Activated CD4-positive, alpha-beta T cell treated with anti-CD3 and anti-CD28 coated beads, Interleukin-2, amount 10 ng/mL, durations not matched to agents 7 days and 5 days (primary cell): Measurements from ENCODE around the gene MRM2. TPM values are rescaled to one million over a fixed set of nuclear protein-coding genes. Genes with fewer than 3 reads are reported as not detected.
A peak's percentile ranks its signal among the peaks of the same experiment; 100 is the strongest.

ENCODE experiments used
- CTCF ChIA-PET: fragments of 350-600 bp; sonication (Branson Sonifier 250); formaldehyde crosslinking; loops from one replicate; lab custom pipeline; 2021; ENCODE audit warnings: antibody characterized with exemption; lab: Charles Lee
- POLR2A ChIA-PET: fragments of 350-600 bp; sonication (Branson Sonifier 250); formaldehyde crosslinking; loops from one replicate; lab custom pipeline; 2021; ENCODE audit warnings: antibody characterized with exemption; lab: Charles Lee
- DNase-seq: peaks from one replicate; pipeline ENCODE4 v3.0.0-alpha.2; 2020
- H3K27ac Mint-ChIP-seq: one replicate; pipeline ENCODE4 v1.8.0; 2021; ENCODE audit warnings: mild to moderate bottlenecking, moderate library complexity, mixed read lengths
- H3K27me3 Mint-ChIP-seq: one replicate; pipeline ENCODE4 v1.8.0; 2021; ENCODE audit warnings: mixed read lengths
- H3K36me3 Mint-ChIP-seq: one replicate; pipeline ENCODE4 v1.8.0; 2021; ENCODE audit warnings: low read depth, mixed read lengths
- H3K4me1 Mint-ChIP-seq: one replicate; pipeline ENCODE4 v1.8.0; 2021; ENCODE audit warnings: mixed read lengths
- H3K4me3 Mint-ChIP-seq: one replicate; pipeline ENCODE4 v1.8.0; 2021; ENCODE audit warnings: mild to moderate bottlenecking, moderate library complexity, mixed read lengths
- H3K9me3 Mint-ChIP-seq: one replicate; pipeline ENCODE4 v1.8.0; 2021; ENCODE audit warnings: mixed read lengths
- total RNA-seq, 2 experiments: library from RNA; stranded (reverse); gene quantifications; one replicate each; pipeline ENCODE4 v1.2.3, GENCODE V29; 2021

MRM2 gene
- total RNA-seq, 2 experiments from 2014 or later: 28.6 to 28.8 TPM

DNA sequence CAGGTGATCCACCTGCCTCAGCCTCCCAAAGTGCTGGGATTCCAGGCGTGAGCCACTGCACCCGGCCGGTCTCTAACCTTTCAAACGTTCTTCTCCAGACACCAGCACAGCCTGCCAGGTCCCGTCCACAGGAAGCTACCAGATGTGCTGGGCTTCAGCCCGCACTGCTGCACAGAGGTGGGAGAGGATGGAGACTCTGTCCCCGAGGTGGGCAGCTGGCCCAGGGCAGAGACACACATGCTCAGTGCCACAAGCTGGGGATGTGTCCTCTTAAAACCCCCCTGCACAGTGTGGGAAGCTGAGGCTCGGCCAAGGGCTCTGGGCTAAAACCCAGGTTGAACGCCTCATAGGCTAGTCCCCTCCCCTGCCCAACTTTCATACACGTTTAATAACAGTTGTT, 9.4 kb upstream of the MRM2 start:
- Mint-ChIP-seq H3K27ac (no peak overlapping the region), H3K9me3 (no peaks in the 10 kb centered on the region), H3K4me1 (peaks cover 28% of the 10 kb centered on the region), H3K36me3 (peaks cover 15% of the 10 kb centered on the region), H3K4me3 (no peak overlapping the region), H3K27me3 (no peaks in the 10 kb centered on the region)
- ChIA-PET CTCF (interaction anchor here (1.5 kb wide), 2 partner anchors 10 to 11 kb away, joined by 4 to 5 read pairs; no protein-coding TSS in a partner anchor), POLR2A (interaction anchor here (0.6 kb wide), 1 partner anchor 126 kb away, joined by 3 read pairs; no protein-coding TSS in a partner anchor)
- DNase-seq: no peak

DNA sequence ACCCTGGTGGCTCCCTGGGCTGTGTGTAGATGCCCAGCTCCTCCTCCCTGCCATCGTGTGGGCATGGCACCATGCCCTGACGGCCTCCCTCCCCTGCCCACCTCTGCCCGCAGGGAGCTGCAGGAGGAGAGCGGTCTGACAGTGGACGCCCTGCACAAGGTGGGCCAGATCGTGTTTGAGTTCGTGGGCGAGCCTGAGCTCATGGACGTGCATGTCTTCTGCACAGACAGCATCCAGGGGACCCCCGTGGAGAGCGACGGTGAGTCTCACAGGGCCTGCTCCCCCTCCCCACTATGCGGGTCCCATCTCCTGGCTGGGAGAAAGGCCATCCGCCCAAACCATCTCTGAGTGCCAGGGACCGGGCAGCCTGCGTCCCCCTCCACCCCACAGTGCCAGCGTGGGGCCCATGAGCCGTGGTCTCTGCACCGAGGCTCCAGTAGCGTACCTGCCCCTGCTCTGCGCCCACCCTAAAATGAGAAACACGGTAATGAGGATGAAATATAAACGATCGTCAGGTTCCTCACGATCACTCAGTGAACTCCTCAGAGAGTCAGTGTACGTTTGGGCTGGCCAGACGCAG, 7.8 kb upstream of the MRM2 start:
- H3K27ac Mint-ChIP-seq: peak overlapping the region; percentile 82

DNA sequence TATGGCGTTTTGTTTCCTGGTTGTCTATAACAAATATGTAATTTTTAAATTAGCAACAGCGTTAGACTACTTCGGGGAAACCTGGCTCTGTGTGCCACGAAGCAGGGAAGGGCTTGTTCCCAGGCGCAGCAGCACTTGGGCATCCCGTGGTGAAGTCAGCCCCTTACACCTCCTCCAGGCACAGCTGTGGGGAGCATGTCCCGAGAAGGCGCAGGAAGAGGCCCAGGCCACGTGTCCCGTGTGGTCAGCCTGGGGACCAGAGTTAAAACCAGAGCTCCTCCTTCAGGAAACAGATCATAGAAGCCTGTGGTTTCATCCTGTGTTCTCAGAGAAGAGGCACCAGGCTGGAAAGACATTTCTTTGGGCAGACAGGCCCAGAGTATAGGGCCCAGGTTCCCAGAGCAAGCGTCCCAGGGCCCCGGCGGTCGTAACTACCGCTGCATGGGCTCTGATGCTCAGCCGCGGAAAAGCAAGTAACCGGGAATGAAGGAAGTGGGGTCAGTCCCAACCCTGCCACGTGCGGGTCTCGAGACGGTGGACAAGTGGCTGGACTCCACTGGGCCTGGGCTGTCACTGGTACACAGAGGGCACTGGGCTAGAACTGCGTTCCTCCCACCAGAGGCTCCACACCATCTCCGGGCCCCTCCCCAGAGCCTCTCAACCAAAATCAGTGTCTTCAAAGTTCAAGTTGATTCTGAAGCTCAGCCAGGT, 7.1 kb upstream of the MRM2 start:
- Mint-ChIP-seq H3K4me3 (peak overlapping the region; percentile 34), H3K27ac (peak overlapping the region; percentile 82), H3K9me3 (no peaks in the 10 kb centered on the region), H3K4me1 (peaks cover 37% of the 10 kb centered on the region), H3K27me3 (no peaks in the 10 kb centered on the region), H3K36me3 (peaks cover 21% of the 10 kb centered on the region)
- ChIA-PET POLR2A (no interaction called here), CTCF (interaction anchor here (0.8 to 1.1 kb wide), 2 partner anchors 13 to 511 kb away, joined by 3 read pairs; no protein-coding TSS in a partner anchor)
- no peak for DNase-seq

More for the DNA sequence above, 7.8 kb upstream of the MRM2 start:
- no peak for DNase-seq
- H3K9me3 Mint-ChIP-seq: no peaks in the 10 kb centered on the region
- no peaks in the 10 kb centered on the region for H3K27me3 Mint-ChIP-seq
- H3K4me3 Mint-ChIP-seq: no peak overlapping the region
- CTCF ChIA-PET: no interaction called here
- peaks cover 21% of the 10 kb centered on the region for H3K36me3 Mint-ChIP-seq
- H3K4me1 Mint-ChIP-seq: peaks cover 34% of the 10 kb centered on the region
- POLR2A ChIA-PET: no interaction called here

DNA sequence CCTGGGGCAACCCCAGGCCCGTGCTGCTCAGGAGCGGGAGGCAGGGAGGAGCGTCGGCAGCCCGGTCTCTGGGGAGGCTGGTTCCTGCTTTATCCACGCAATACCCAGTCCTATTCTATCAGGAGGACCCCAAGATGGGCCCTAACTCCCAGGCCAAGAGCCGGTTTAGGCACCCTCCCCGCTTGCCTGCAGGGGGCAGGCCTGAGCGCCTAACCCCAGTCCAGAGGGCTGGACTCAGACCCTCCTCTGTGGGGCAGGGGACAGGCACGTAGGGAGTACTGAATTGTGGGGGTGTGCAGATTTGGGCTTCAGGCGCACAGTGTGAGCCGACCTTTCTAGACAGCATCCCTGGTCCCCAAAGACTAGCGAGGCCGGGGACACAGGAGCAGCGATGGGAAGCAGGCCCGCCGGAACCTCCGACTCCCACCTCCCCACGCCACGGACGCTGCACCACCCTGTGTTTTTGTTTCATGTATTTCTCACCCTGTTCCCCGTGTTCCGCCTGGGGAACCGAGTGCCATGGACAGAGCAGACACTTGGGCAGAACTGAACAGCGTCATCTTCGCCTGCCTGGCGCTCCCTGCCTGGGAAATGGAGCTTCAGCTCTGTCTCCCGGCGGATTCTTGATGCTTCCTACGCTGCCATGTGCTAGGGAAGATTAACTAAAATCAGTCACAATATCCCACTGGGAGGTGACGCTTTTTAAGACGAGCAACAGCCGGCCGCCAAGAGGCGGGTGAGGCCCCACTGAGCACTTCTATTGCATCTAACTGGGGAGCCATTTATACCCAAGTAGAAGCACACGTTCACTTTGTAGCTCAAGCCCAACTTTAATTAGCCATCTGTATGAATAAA, 5.4 kb upstream of the MRM2 start:
- ChIA-PET CTCF (interaction anchor here (0.7 to 1.4 kb wide), 2 partner anchors 15 to 111 kb away, joined by 3 read pairs; partner anchors contain the start of gene MAD1L1), POLR2A (no interaction called here)
- DNase-seq: no peak
- peaks cover 21% of the 10 kb centered on the region for H3K36me3 Mint-ChIP-seq
- H3K9me3 Mint-ChIP-seq: no peaks in the 10 kb centered on the region
- H3K27me3 Mint-ChIP-seq: no peaks in the 10 kb centered on the region
- no peak overlapping the region for H3K27ac Mint-ChIP-seq
- H3K4me1 Mint-ChIP-seq: peaks cover 41% of the 10 kb centered on the region
- H3K4me3 Mint-ChIP-seq: no peak overlapping the region

DNA sequence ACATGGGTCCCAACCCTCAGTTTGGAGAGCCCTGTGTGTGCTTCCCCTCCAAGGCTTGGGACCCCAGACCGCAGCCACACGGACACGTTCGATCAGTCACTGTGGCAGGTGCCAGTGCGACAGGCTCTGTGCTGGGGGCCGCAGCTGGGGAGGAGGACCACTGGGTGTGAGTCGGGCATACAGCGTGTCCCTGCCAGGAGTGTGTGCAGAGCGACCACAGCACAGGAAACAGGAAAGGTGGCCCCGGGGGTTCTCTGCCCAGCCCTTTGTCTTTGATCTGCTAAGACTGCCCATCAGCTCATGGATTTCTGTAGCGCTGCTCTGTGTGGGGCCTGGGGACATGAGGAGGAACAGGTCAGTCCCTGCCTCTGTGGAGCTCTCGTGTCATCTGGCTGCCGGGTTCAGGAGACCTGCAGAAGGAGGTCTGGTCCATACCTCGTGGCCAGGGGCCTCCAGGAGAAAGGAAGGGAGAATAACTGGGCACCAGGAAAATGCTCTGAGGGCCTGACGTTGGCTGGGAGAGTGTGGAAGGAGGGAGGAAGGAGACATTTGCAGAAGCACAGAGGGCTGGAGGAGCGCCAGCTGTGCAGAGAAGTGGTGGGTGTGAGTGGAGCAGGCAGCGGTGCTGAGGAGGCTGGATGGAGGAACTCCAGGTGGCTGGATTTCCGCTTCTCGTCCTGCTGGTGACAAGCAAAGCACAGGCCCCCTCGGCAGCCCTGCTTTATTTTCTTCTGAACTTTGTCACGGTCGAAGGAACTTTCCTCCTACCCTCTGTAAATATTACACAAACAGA, 4.1 kb upstream of the MRM2 start:
- no peak for DNase-seq
- ChIA-PET POLR2A (no interaction called here), CTCF (no interaction called here)
- H3K27me3 Mint-ChIP-seq: no peaks in the 10 kb centered on the region
- peaks cover 21% of the 10 kb centered on the region for H3K36me3 Mint-ChIP-seq
- H3K9me3 Mint-ChIP-seq: no peaks in the 10 kb centered on the region
- H3K4me3 Mint-ChIP-seq: no peak overlapping the region
- peaks cover 42% of the 10 kb centered on the region for H3K4me1 Mint-ChIP-seq
- no peak overlapping the region for H3K27ac Mint-ChIP-seq

DNA sequence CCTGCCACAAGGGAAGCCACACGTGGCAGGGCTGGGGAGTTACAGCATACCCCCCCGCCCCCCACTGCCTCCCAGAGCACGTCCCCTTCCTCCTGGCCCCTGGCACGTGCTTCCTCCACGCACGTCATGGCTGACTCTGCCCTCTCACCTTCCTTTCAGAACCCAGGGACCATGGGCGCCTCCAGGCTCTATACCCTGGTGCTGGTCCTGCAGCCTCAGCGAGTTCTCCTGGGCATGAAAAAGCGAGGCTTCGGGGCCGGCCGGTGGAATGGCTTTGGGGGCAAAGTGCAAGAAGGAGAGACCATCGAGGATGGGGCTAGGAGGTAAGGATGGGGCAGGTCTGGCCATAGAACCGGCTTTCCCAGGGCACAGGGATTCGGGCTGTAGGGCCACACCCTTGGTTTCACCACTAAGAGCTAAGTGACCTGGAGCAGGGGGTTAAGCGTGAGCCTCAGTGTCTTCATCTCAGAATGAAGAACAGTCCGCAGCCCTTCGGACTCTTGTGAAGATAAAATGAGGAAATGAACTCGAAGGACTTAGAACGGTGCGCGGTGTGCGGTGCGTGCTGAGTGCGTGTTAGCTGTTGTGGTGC, 2.5 kb upstream of the MRM2 start:
- CTCF ChIA-PET: interaction anchor here (0.9 kb wide), 2 partner anchors 15 to 109 kb away, joined by 3 read pairs; no protein-coding TSS in a partner anchor
- peaks cover 12% of the 10 kb centered on the region for H3K36me3 Mint-ChIP-seq
- H3K9me3 Mint-ChIP-seq: no peaks in the 10 kb centered on the region
- H3K27ac Mint-ChIP-seq: no peak overlapping the region
- H3K4me1 Mint-ChIP-seq: peaks cover 45% of the 10 kb centered on the region
- H3K27me3 Mint-ChIP-seq: no peaks in the 10 kb centered on the region
- POLR2A ChIA-PET: no interaction called here
- H3K4me3 Mint-ChIP-seq: no peak overlapping the region
- no peak for DNase-seq

DNA sequence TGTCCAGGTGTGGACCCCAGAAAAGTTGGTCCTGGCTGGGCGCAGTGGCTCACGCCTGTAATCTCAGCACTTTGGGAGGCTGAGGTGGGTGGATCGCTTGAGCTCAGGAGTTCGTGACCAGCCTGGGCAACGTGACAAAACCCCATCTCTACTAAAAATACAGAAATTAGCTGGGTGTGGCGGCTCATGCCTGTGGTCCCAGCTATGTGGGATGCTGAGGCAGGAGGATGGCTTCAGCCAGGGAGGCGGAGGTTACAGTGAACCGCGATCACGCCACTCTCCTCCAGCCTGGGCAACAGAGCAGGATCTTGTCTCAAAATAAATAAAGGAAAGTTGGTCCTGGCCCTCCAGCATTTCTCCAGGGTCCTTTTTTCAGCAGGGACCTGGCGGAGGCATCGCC, 1.5 kb upstream of the MRM2 start:
- H3K27me3 Mint-ChIP-seq: no peaks in the 10 kb centered on the region
- CTCF ChIA-PET: no interaction called here
- POLR2A ChIA-PET: no interaction called here

DNA sequence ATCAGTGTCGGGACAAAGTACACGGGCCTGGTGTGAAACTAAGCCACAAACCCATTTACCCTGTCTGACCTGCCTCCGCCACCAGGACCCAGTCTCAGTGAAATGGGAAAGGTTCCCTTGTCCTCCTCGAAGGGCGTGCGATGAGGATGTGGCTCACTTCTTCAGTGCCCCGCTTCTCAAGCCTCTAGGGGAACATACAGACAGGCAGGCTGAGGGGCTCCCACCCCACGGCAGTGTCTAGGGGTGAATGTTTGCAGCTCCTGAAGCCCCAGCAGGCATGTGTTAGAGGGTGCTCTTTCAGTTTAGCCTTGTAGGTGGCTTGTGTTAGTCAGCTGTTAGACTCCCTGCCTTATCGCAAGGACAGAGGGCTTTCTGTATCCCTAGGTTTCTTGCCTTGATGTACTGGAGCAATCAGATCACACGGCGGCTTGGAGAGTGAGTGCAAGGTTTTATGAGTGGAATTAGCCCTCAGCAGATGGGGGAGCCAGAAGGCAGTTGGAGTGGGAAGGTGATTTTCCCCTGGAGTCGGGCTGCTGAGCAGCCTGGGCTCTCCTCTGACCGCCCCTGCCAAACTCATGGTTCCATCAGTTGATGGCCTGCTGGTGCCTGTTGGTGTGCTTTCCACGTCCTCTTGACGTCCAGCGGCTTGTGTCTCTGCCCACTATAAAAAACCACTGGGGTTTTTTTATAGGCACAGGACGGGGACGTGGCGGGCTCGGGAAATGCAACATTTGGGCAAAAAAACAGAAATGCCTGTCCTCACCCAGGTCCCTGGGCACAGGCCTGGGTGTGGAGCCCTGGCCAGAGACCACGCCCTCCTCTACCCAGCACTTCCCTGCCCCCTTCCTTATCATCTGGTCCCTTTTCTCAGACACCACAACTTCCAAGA, 780 bp upstream of the MRM2 start:
- peak; percentile 35 for DNase-seq
- H3K27ac Mint-ChIP-seq: peak overlapping the region; percentile 97

More for the DNA sequence above, 1.5 kb upstream of the MRM2 start:
- Mint-ChIP-seq H3K4me1 (peaks cover 35% of the 10 kb centered on the region), H3K36me3 (peaks cover 11% of the 10 kb centered on the region), H3K9me3 (no peaks in the 10 kb centered on the region), H3K27ac (peak overlapping the region; percentile 62), H3K4me3 (peak overlapping the region; percentile 96)
- DNase-seq: no peak

DNA sequence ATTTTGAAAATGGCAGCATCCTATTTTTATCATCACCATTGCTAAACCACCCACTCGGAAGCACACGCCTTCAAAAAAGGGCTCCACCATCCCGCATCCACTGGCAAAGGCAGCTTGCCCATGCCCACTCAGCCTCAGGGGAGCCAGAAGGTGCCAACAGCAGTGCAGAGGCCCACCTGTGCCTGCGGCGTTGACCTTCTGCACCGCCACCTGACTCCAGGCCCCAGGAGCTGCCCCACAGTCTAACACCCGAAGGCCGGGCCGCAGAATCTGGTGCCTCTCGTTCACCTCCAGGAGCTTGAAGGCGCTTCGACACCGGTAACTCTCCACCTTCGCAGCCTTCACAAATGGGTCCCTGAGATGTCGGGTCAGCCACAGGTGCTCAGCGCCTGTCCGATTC, 2.8 kb downstream of the MRM2 start:
- ChIA-PET CTCF (interaction anchor here (0.5 to 1.0 kb wide), 2 partner anchors 72 to 559 kb away, joined by 3 read pairs; no protein-coding TSS in a partner anchor), POLR2A (no interaction called here)
- no peak for DNase-seq
- Mint-ChIP-seq H3K27ac (no peak overlapping the region), H3K4me1 (peaks cover 29% of the 10 kb centered on the region), H3K9me3 (no peaks in the 10 kb centered on the region), H3K36me3 (peaks cover 33% of the 10 kb centered on the region), H3K27me3 (no peaks in the 10 kb centered on the region), H3K4me3 (no peak overlapping the region)

More for the DNA sequence above, 780 bp upstream of the MRM2 start:
- Mint-ChIP-seq H3K4me1 (peaks cover 36% of the 10 kb centered on the region), H3K9me3 (no peaks in the 10 kb centered on the region), H3K27me3 (no peaks in the 10 kb centered on the region), H3K4me3 (peak overlapping the region; percentile 96), H3K36me3 (peaks cover 18% of the 10 kb centered on the region)
- POLR2A ChIA-PET: no interaction called here
- CTCF ChIA-PET: interaction anchor here (2.6 kb wide), 1 partner anchor 11 kb away, joined by 13 read pairs; the partner anchor contains the start of gene MAD1L1

DNA sequence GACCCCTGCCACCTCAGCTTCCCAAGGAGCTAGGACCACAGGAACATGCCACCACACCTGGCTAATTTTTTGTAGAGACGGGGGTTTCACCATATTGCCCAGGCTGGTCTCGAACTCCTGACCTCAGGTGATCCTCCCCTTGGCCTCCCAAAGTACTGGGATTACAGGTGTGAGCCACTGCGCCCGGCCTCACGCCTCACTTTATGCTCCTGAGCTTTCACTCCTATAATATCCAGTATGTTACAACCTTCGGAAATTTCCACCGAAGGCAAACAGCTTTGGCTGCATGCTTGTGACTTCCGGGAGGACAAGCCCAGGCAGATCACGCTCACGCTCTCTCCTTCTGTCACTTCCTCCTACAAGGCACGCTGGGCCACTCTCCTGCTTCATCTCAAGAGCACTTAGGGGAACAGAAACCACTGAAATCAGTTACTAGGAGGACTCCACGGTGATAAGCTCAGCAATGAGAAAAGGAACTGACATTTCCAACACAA, 4.8 kb downstream of the MRM2 start:
- CTCF ChIA-PET: interaction anchor here (1.6 kb wide), 1 partner anchor 100 kb away, joined by 3 read pairs; no protein-coding TSS in a partner anchor
- POLR2A ChIA-PET: no interaction called here
- H3K27ac Mint-ChIP-seq: no peak overlapping the region
- H3K9me3 Mint-ChIP-seq: no peaks in the 10 kb centered on the region
- H3K4me3 Mint-ChIP-seq: no peak overlapping the region
- H3K36me3 Mint-ChIP-seq: peaks cover 36% of the 10 kb centered on the region
- H3K27me3 Mint-ChIP-seq: no peaks in the 10 kb centered on the region
- DNase-seq: no peak
- H3K4me1 Mint-ChIP-seq: peaks cover 30% of the 10 kb centered on the region

DNA sequence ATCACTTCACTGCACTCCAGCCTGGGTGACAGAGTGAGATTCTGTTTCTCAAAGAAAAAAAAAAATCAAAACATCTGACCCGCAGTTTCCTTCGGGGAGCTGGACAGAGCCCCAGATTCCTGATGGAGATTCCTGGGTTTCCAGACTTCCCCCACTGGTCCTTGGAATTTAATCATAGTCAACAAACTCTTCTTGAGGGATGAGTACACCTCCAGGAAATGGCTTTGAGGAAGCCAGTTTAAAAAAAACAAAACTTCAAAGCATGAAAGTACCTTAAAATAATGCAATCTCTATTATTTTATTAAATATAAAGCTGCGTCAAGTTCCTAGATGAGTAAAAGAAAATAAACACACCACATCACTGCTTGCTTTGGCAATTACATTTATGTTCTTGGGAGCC, 8.1 kb downstream of the MRM2 start:
- no peak for DNase-seq
- Mint-ChIP-seq H3K36me3 (peaks cover 40% of the 10 kb centered on the region), H3K4me1 (peaks cover 35% of the 10 kb centered on the region), H3K27me3 (no peaks in the 10 kb centered on the region), H3K4me3 (peak overlapping the region; percentile 61), H3K9me3 (no peaks in the 10 kb centered on the region), H3K27ac (peak overlapping the region; percentile 46)
- CTCF ChIA-PET: interaction anchor here (3.0 kb wide), 1 partner anchor 7 kb away, joined by 13 read pairs; the partner anchor contains the start of genes MRM2 and NUDT1
- POLR2A ChIA-PET: no interaction called here
